CD4-positive, alpha-beta T cell treated with Interleukin-1 beta for 1 hour (primary cell): ENCODE data around the gene ODF2L.

Source experiments
- DNase-seq, 2 donors: peaks; one replicate each; pipeline ENCODE4 v3.0.0-alpha.2; 2020 to 2022

The ODF2L gene

GRCh38 chr1:86305731-86306130 lies 90.4 kb downstream of the ODF2L start:
- DNase-seq, result no peak

DNA sequence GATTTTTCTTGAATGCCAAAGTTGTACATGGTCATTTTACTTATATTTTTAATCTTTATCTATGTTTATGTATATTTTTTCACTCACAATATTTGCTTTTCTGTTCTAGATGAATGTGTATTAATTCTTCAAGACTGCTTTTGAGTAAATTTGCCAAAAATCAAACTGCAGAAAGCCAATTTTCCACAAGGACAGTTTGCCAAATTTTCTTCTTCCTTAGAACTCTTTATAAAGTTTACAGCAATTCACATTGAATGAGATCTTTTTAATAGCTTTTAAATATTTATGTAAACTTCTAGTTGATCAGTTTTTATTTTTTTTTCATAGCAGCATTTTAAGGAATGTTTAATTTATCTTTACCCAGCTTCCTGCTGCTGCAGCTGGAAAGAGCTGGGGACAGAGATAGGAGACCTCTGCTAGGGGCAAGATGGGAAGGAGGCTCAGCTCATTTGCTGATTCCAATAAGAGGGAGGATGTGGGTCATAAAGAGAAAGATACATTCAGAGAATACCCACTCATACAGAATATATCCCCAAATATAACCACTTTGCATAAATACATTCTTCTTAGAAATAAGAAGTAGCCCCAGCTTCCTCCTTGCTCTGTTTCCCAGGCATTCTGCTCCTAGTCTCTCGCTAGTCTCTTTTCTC lies 93.0 kb downstream of the ODF2L start:
- DNase-seq, result no peak
